ENCODE data around the gene A2M. TPM values are rescaled to one million over a fixed set of nuclear protein-coding genes. Genes with fewer than 3 reads are reported as not detected.
"Not testable (repeated sequence)": the region's sequence is repeated elsewhere in the genome, so short reads cannot be mapped to it uniquely, and the experiment has no call there.

The A2M gene
- total RNA-seq, 1 experiment from 2014 or later = not detected

DNA sequence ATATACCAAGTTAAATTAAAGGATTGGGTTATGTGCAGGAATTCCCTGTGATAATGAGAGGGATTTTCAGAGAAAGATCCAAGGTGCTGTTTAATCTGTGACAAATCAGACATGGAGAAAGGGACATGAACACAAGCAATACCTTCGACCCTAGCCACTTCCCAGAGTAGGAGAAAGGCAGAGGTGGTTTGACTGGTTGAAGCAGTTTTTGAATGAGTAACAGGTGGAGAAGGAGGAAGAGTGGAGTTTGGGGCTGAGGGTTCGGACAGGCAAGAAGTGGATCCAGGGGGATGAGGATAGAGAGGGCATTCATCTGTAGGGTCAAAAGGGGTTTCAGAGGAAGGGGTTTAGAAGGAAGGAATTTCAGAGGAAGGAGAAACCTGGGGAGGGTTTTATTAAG is 27.4 kb upstream of the A2M start:
- Histone ChIP-seq H3K4me2 (ENCODE audit: low read depth, low read length, poor library complexity, severe bottlenecking) (no peak overlapping the region), H3K9ac (ENCODE audit: low read length) (no peak overlapping the region), H3K9me2 (replicated peaks; ENCODE audit: insufficient read depth, low read length) (no peaks in the 10 kb centered on the region), H3K36me3 (ENCODE audit: insufficient read depth, low read length) (no peaks in the 10 kb centered on the region), H4K20me1 (ENCODE audit: insufficient read depth, low read depth, low read length) (no peaks in the 10 kb centered on the region), H3K27ac (ENCODE audit: low read length) (no peak overlapping the region), H3K9me3 (ENCODE audit: low read length) (no peaks in the 10 kb centered on the region), H3K27me3 (ENCODE audit: low read length) (no peaks in the 10 kb centered on the region), H3K4me3 (ENCODE audit: low read length) (no peak overlapping the region), H3K4me1 (ENCODE audit: low read length) (no peaks in the 10 kb centered on the region), H2AFZ (ENCODE audit: low read length) (no peak overlapping the region), H3K79me2 (ENCODE audit: low read length) (no peaks in the 10 kb centered on the region)
- no peak for DNase-seq

DNA sequence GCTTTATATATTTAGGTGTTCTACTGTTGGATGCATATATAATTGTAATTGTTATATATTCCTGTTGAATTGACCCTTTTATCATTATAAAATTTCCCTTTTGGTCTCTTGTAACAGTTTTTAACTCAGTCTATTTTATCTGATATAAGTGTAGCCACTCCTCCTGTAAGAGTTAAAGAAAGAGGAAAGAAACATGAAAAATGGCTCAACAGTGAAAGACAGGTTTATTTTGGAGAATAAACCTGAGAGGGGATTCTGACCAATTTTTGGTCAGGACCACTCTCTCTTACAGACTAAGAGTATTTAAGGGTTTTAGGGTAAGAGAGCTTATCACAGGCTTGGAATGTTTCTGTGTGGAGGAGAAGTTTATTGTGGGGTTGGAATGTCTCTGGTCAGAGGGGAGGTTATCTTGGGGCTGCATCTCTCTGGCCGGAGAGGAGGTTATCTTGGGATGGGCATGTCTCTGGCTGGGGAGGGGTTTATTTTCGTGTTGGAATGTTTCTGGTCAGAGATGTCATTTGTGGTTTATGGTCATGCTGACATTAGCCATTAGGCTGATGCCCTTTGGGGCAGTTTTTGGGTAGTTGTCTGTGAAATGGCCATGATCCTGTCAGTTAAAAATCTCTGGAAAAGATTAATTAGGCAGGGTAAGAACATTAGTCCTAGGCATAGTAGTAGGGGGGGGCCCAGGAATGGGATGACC is 24.0 kb upstream of the A2M start:
- H3K9me3 ChIP-seq (ENCODE audit: low read length); H3K9ac ChIP-seq (ENCODE audit: low read length); H3K4me1 ChIP-seq (ENCODE audit: low read length); H3K4me3 ChIP-seq (ENCODE audit: low read length); DNase-seq; H3K36me3 ChIP-seq (ENCODE audit: insufficient read depth, low read length); H4K20me1 ChIP-seq (ENCODE audit: insufficient read depth, low read depth, low read length); H2AFZ ChIP-seq (ENCODE audit: low read length); H3K4me2 ChIP-seq (ENCODE audit: low read depth, low read length, poor library complexity, severe bottlenecking); H3K79me2 ChIP-seq (ENCODE audit: low read length); H3K27ac ChIP-seq (ENCODE audit: low read length); H3K27me3 ChIP-seq (ENCODE audit: low read length); H3K9me2 ChIP-seq (replicated peaks; ENCODE audit: insufficient read depth, low read length): not testable (repeated sequence)

DNA sequence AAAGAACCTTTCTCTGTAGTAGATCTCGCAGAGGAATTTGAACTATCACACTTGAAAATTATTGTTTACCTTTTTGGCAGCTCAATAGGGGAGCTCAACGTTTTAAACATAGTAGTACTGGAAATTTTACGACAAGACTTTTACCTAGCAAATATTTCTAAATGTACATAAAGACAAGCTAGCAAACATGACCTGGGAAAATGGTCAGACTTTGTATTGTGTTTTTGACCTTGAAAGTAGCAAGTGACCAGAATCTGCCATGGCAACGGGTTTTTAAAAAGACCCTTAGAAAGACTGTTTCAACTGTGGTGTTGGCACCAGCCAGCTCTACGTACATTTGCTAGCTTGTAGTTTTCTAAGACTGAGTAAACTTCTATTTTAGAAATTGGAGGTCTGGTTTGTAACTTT is 20.2 kb upstream of the A2M start:
- no peak for DNase-seq
- H3K9me2 ChIP-seq (replicated peaks; ENCODE audit: insufficient read depth, low read length) = no peaks in the 10 kb centered on the region
- H3K79me2 ChIP-seq (ENCODE audit: low read length) = no peaks in the 10 kb centered on the region
- H3K27ac ChIP-seq (ENCODE audit: low read length) = no peak overlapping the region
- H4K20me1 ChIP-seq (ENCODE audit: insufficient read depth, low read depth, low read length) = no peaks in the 10 kb centered on the region
- no peaks in the 10 kb centered on the region for H3K4me1 ChIP-seq (ENCODE audit: low read length)
- no peak overlapping the region for H3K4me2 ChIP-seq (ENCODE audit: low read depth, low read length, poor library complexity, severe bottlenecking)
- no peak overlapping the region for H3K9ac ChIP-seq (ENCODE audit: low read length)
- no peaks in the 10 kb centered on the region for H3K27me3 ChIP-seq (ENCODE audit: low read length)
- no peaks in the 10 kb centered on the region for H3K36me3 ChIP-seq (ENCODE audit: insufficient read depth, low read length)
- H3K9me3 ChIP-seq (ENCODE audit: low read length) = no peaks in the 10 kb centered on the region
- H3K4me3 ChIP-seq (ENCODE audit: low read length) = no peak overlapping the region
- no peak overlapping the region for H2AFZ ChIP-seq (ENCODE audit: low read length)

DNA sequence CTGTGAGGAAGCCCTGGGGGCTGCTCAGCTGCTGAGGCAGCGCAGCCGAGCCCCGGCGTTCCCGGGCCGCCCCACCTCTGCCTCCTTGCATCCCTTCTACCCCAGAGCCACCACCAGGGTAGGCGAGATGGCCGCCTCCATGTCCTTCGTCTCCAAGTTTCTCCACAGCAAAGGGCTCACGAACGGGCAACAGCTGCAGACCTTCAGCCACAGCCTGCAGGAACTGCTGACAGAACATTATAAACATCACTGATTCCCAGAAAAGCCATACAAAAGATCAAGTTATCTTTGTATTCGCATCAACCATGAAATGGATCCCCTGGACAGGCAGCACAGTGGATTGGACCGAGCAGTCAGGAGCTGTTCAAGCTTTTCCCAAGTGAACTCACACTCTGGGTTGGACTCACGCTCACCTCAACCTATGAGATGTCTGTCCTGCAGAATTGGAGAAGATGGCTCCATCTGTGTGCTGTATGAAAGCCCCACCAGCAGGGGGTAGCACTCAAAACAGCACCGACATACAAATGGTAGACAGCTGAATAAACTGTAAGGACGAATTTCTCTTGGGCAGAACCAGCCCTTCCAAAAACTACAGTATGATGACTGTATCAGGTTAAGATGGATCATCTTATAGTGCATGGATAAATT is 19.4 kb upstream of the A2M start:
- Histone ChIP-seq H3K4me1 (ENCODE audit: low read length) (no peaks in the 10 kb centered on the region), H3K79me2 (ENCODE audit: low read length) (no peaks in the 10 kb centered on the region), H3K9ac (ENCODE audit: low read length) (no peak overlapping the region), H3K27ac (ENCODE audit: low read length) (no peak overlapping the region), H3K9me2 (replicated peaks; ENCODE audit: insufficient read depth, low read length) (no peaks in the 10 kb centered on the region), H3K36me3 (ENCODE audit: insufficient read depth, low read length) (no peaks in the 10 kb centered on the region), H3K9me3 (ENCODE audit: low read length) (no peaks in the 10 kb centered on the region), H3K4me3 (ENCODE audit: low read length) (no peak overlapping the region), H3K4me2 (ENCODE audit: low read depth, low read length, poor library complexity, severe bottlenecking) (no peak overlapping the region), H4K20me1 (ENCODE audit: insufficient read depth, low read depth, low read length) (no peaks in the 10 kb centered on the region), H2AFZ (ENCODE audit: low read length) (no peak overlapping the region), H3K27me3 (ENCODE audit: low read length) (no peaks in the 10 kb centered on the region)
- DNase-seq = peak; percentile 73

DNA sequence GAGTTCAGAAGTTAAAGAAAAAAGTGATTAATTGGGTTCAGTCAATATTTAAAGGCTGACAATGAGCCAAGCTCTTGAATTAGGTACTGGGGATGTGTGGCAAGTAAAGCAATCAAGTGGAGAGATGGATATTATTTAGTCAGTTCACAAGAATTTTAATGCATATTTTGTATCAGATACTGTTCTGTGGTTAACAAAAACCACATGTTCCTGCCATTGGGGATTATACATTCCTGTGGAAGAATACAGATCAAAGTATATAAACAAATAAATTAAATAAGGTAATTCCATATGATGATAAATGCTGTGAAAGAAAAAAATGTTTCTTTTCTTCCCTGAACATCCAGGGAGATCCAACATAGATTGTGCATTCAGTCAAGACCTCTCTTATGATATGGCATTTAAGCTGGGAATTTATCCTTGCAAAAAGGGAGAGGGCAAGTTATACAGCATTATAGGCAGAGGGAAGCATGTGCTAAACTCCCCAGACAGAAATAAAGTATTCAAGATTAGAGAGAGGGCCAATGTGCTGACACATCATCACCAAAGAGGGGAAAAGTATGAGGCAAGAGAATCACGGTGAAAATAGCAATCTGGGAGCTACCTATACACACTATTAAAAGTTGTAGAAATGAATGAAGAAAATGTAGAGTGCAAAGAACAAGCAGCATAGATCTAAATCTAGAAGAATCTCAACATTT is 17.6 kb upstream of the A2M start:
- H4K20me1 ChIP-seq (ENCODE audit: insufficient read depth, low read depth, low read length) = no peaks in the 10 kb centered on the region
- no peaks in the 10 kb centered on the region for H3K79me2 ChIP-seq (ENCODE audit: low read length)
- no peak overlapping the region for H3K27ac ChIP-seq (ENCODE audit: low read length)
- H3K9me2 ChIP-seq (replicated peaks; ENCODE audit: insufficient read depth, low read length) = no peaks in the 10 kb centered on the region
- H3K9ac ChIP-seq (ENCODE audit: low read length) = no peak overlapping the region
- DNase-seq = no peak
- H3K4me2 ChIP-seq (ENCODE audit: low read depth, low read length, poor library complexity, severe bottlenecking) = no peak overlapping the region
- H3K4me1 ChIP-seq (ENCODE audit: low read length) = no peaks in the 10 kb centered on the region
- no peak overlapping the region for H2AFZ ChIP-seq (ENCODE audit: low read length)
- no peaks in the 10 kb centered on the region for H3K9me3 ChIP-seq (ENCODE audit: low read length)
- H3K36me3 ChIP-seq (ENCODE audit: insufficient read depth, low read length) = no peaks in the 10 kb centered on the region
- no peak overlapping the region for H3K4me3 ChIP-seq (ENCODE audit: low read length)
- no peaks in the 10 kb centered on the region for H3K27me3 ChIP-seq (ENCODE audit: low read length)

DNA sequence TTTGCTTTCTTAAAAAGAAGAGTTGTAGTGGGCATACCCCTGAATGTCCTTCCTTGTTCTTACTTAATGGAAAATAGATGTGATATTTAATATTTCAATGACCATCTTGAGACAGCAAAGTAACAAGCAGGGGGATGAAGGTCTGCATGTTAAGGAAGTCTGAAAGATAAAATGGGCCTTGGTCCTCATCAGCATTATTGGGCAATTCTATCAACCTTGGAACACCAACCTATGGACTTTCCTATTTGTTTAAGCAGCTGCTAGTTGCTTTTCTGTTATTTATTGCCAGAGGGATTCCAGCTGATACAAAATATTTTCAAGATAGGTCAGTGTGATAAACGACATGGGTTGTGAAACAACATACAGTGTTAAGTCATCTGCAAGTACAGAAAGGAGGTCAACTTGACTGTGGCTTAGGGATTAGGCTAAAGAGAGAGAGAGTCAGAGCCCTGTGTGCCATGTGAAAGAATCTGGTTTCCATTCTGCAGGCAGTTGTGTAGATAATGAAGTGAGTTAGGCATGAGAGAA is 16.4 kb upstream of the A2M start:
- Histone ChIP-seq H3K9ac (ENCODE audit: low read length) (no peak overlapping the region), H3K79me2 (ENCODE audit: low read length) (no peaks in the 10 kb centered on the region), H3K9me3 (ENCODE audit: low read length) (no peaks in the 10 kb centered on the region), H3K36me3 (ENCODE audit: insufficient read depth, low read length) (no peaks in the 10 kb centered on the region), H2AFZ (ENCODE audit: low read length) (no peak overlapping the region), H4K20me1 (ENCODE audit: insufficient read depth, low read depth, low read length) (no peaks in the 10 kb centered on the region), H3K9me2 (replicated peaks; ENCODE audit: insufficient read depth, low read length) (no peaks in the 10 kb centered on the region), H3K27ac (ENCODE audit: low read length) (no peak overlapping the region), H3K27me3 (ENCODE audit: low read length) (no peaks in the 10 kb centered on the region), H3K4me2 (ENCODE audit: low read depth, low read length, poor library complexity, severe bottlenecking) (no peak overlapping the region), H3K4me3 (ENCODE audit: low read length) (no peak overlapping the region), H3K4me1 (ENCODE audit: low read length) (no peaks in the 10 kb centered on the region)
- DNase-seq = no peak

DNA sequence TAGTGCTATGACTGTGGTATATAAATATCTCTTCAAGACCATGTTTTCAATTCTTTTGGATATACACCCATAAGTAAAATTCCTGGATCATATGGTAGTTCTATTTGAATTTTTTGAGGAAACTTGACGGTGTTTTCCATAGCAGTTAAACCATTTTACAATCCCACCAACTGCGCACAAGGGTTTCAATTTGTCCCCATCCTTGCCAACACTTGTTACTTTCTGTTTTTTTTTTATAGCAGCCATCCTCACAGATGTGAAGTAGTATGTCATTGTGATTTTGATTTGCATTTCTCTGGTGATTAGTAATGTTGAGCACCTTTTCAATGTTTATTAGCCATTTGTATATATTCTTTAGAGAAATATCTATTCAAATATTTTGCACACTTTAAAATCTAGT is 14.5 kb upstream of the A2M start:
- no peaks in the 10 kb centered on the region for H3K36me3 ChIP-seq (ENCODE audit: insufficient read depth, low read length)
- no peak overlapping the region for H3K27ac ChIP-seq (ENCODE audit: low read length)
- no peaks in the 10 kb centered on the region for H3K4me1 ChIP-seq (ENCODE audit: low read length)
- no peak overlapping the region for H3K4me2 ChIP-seq (ENCODE audit: low read depth, low read length, poor library complexity, severe bottlenecking)
- no peak overlapping the region for H2AFZ ChIP-seq (ENCODE audit: low read length)
- H4K20me1 ChIP-seq (ENCODE audit: insufficient read depth, low read depth, low read length) = no peaks in the 10 kb centered on the region
- H3K9ac ChIP-seq (ENCODE audit: low read length) = no peak overlapping the region
- no peak overlapping the region for H3K4me3 ChIP-seq (ENCODE audit: low read length)
- H3K9me3 ChIP-seq (ENCODE audit: low read length) = no peaks in the 10 kb centered on the region
- H3K9me2 ChIP-seq (replicated peaks; ENCODE audit: insufficient read depth, low read length) = no peaks in the 10 kb centered on the region
- no peaks in the 10 kb centered on the region for H3K79me2 ChIP-seq (ENCODE audit: low read length)
- no peak for DNase-seq
- no peaks in the 10 kb centered on the region for H3K27me3 ChIP-seq (ENCODE audit: low read length)

DNA sequence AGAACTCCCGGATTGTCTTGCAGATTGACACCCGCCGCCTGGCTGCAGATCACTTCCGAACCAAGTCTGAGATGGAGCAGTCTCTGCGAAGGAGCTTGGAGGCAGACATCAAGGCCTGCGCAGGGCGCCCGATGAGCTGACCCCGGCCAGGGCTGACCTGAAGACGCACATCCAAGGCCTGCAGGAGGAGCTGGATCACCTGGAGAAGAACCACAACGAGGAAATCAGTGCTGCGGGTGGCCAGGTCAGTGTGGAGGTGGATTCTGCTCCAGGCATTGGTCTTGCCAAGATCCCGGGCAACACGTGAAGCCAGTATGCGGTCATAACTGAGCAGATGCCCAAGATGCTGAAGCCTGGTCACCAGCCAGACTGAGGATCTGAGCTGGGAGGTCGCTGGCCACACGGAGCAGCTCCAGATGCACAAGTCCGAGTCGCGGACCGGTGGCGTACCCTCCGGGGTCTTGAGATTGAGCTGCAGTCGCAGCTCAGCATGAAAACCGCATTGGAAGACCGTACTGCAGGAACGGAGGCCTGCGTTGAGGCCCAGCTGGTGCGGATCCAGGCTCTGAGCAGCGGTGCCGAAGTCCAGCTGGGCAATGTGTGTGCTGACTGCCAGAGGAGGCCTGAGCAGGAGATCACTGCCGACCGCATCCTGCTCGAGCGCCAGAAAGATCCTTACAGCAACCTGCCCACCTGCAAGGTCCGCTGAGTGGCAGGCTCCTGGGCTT is 12.4 kb upstream of the A2M start:
- no peaks in the 10 kb centered on the region for H3K27me3 ChIP-seq (ENCODE audit: low read length)
- no peaks in the 10 kb centered on the region for H3K36me3 ChIP-seq (ENCODE audit: insufficient read depth, low read length)
- no peak overlapping the region for H2AFZ ChIP-seq (ENCODE audit: low read length)
- no peaks in the 10 kb centered on the region for H3K9me2 ChIP-seq (replicated peaks; ENCODE audit: insufficient read depth, low read length)
- H3K9me3 ChIP-seq (ENCODE audit: low read length) = no peaks in the 10 kb centered on the region
- no peaks in the 10 kb centered on the region for H3K79me2 ChIP-seq (ENCODE audit: low read length)
- H3K4me1 ChIP-seq (ENCODE audit: low read length) = no peaks in the 10 kb centered on the region
- H3K4me2 ChIP-seq (ENCODE audit: low read depth, low read length, poor library complexity, severe bottlenecking) = no peak overlapping the region
- H4K20me1 ChIP-seq (ENCODE audit: insufficient read depth, low read depth, low read length) = 0 out of 2 replicates have a peak, but pooled peaks cover 3% of the 10 kb centered on the region
- H3K9ac ChIP-seq (ENCODE audit: low read length) = no peak overlapping the region
- no peak for DNase-seq
- no peak overlapping the region for H3K27ac ChIP-seq (ENCODE audit: low read length)
- H3K4me3 ChIP-seq (ENCODE audit: low read length) = no peak overlapping the region

All from Karpas-422 (cell line).